Neutrophil (primary cell): ENCODE measurements around the gene PIM2.

Source experiments
- H3K27ac ChIP-seq: fragments of 200-600 bp; sonication (generic); 2 replicates; pipeline ENCODE4 v1.5.1; 2016; ENCODE audit warnings: mild to moderate bottlenecking, moderate library complexity
- H3K27me3 ChIP-seq: fragments of 200-600 bp; sonication (generic); 2 replicates; pipeline ENCODE4 v1.6.0; 2016; ENCODE audit warnings: mild to moderate bottlenecking
- H3K36me3 ChIP-seq: fragments of 200-600 bp; sonication (generic); 2 replicates; pipeline ENCODE4 v1.5.1; 2017
- H3K4me1 ChIP-seq, 2 experiments: fragments of 200-600 bp in 1 of 2; sonication (generic) in 1 of 2; 1 replicate in 1 of 2; 2 replicates in 1 of 2; pipeline versions ENCODE4 v1.5.1 to v1.6.1; 2013 to 2016; ENCODE audit warnings: low read depth in 1 of 2, low read length in 1 of 2, mild to moderate bottlenecking in 1 of 2, moderate library complexity in 1 of 2; ENCODE audit not compliant: control insufficient read depth in 1 of 2, insufficient read depth in 1 of 2
- H3K4me3 ChIP-seq, 2 experiments: fragments of 200-600 bp in 1 of 2; sonication (generic) in 1 of 2; 1 replicate in 1 of 2; 2 replicates in 1 of 2; pipeline ENCODE4 v1.5.1; 2013 to 2016; ENCODE audit warnings: low read depth in 1 of 2, low read length in 1 of 2, mild to moderate bottlenecking in 1 of 2, moderate library complexity in 1 of 2
- H3K9me3 ChIP-seq: fragments of 200-600 bp; sonication (generic); 2 replicates; pipeline ENCODE4 v1.5.1; 2016
- CTCF ChIP-seq: fragments of 200-600 bp; sonication (generic); IDR thresholded peaks from 2 replicates; pipeline ENCODE4 v1.5.1; 2016; ENCODE audit warnings: antibody characterized with exemption

The PIM2 gene

GRCh38 chrX:48918643-48919340 lies at the start of gene PIM2:
Gene PIM2 (minus strand): TSS chrX:48919024. CDS start chrX:48918834, 190 bp downstream.
- no peak for TF ChIP-seq CTCF
- H3K4me3 ChIP-seq = peak within 1 kb of the TSS; percentile 78 to 95
- H3K4me1 ChIP-seq = peaks cover 12 to 34% of the 10 kb centered on the region in 2 experiments
- H3K27me3 ChIP-seq = no peaks in the 10 kb centered on the region
- no peaks in the 10 kb centered on the region for H3K9me3 ChIP-seq
- peaks cover 60% of the 10 kb centered on the region for H3K36me3 ChIP-seq
- H3K27ac ChIP-seq = peak within 1 kb of the TSS; percentile 97

- Histone ChIP-seq H3K4me1 (peaks cover 4 to 10% of the 10 kb centered on the region in 2 experiments), H3K4me3 (no peak overlapping the region), H3K9me3 (no peaks in the 10 kb centered on the region), H3K27me3 (peaks cover 15% of the 10 kb centered on the region), H3K27ac (no peak overlapping the region), H3K36me3 (peaks cover 4% of the 10 kb centered on the region)
- no peak for TF ChIP-seq CTCF
These were observed 49.6 kb upstream of the PIM2 start for GRCh38 chrX:48968377-48968776.

DNA sequence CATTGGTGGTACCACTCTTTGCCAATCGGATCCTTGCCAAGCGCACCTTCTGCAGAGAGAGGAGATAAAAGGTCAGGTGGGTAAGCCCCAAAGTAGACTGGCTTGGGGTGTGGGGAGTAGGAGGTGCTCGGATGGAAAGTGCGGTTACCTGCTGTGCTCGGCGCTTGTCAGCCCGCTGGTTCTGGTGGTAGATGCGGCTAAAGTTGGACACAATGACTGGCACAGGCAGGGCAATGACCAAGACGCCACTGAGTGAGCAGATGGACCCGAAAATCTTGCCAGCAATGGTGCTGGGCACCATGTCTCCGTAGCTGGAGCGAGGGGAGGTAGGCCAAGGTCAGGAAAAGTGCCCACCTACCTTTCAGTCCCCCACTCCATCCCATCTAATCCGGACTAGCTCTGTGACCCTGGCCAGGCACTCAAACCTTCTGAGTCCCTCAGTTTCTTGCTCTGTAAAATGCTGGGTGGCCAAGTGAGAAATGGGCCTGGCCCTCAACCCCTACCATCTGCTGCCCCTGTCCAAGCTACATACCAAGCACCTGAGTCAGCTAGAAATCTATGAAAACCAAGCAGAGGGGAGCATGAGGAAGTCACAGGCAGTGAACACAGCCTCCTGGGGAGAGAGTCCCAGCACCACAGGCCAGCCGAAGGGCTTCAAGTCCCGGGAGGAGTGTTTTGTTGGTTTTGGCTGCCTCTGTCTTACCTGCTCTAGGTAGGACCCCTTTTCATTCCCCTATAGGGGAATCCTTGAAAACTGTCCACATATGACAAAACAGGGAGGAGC lies 48.2 kb upstream of the PIM2 start:
- H3K27me3 ChIP-seq = peaks cover 14% of the 10 kb centered on the region
- H3K27ac ChIP-seq = no peak overlapping the region
- no peak for TF ChIP-seq CTCF
- peaks cover 0 to 15% of the 10 kb centered on the region in 2 experiments for H3K4me1 ChIP-seq
- H3K9me3 ChIP-seq = no peaks in the 10 kb centered on the region
- H3K4me3 ChIP-seq = no peak overlapping the region
- peaks cover 4% of the 10 kb centered on the region for H3K36me3 ChIP-seq

GRCh38 chrX:48965959-48966358 lies 47.1 kb upstream of the PIM2 start:
- H3K4me3 ChIP-seq = no peak overlapping the region
- TF ChIP-seq CTCF = no peak
- peaks cover 4% of the 10 kb centered on the region for H3K36me3 ChIP-seq
- no peak overlapping the region for H3K27ac ChIP-seq
- peaks cover 0 to 13% of the 10 kb centered on the region in 2 experiments for H3K4me1 ChIP-seq
- peaks cover 4% of the 10 kb centered on the region for H3K27me3 ChIP-seq
- no peaks in the 10 kb centered on the region for H3K9me3 ChIP-seq

- Histone ChIP-seq H3K27ac (no peak overlapping the region), H3K4me3 (no peak overlapping the region), H3K4me1 (peaks cover 0 to 22% of the 10 kb centered on the region in 2 experiments), H3K36me3 (peaks cover 4% of the 10 kb centered on the region), H3K9me3 (no peaks in the 10 kb centered on the region), H3K27me3 (no peaks in the 10 kb centered on the region)
- TF ChIP-seq CTCF = no peak
These were observed 42.8 kb upstream of the PIM2 start for GRCh38 chrX:48961585-48962091.
